GM19351 (cell line): ENCODE measurements around the gene TNXB.
"Not testable (repeated sequence)": the region's sequence is repeated elsewhere in the genome, so short reads cannot be mapped to it uniquely, and the experiment has no call there.

Source experiments
- ATAC-seq: cut with Tn5 transposase; IDR thresholded peaks from one replicate; pipeline ENCODE4 v1.9.1; 2021; ENCODE audit warnings: mild to moderate bottlenecking, moderate library complexity; ENCODE audit not compliant: unreplicated experiment

TNXB gene

GRCh38 chr6:32005991-32006529 lies 103.1 kb downstream of the TNXB start:
- not testable (repeated sequence) for ATAC-seq

- not testable (repeated sequence) for ATAC-seq
Measured at GRCh38 chr6:32005538-32005880, 103.6 kb downstream of the TNXB start.

- not testable (repeated sequence) for ATAC-seq
Measured at GRCh38 chr6:32004864-32005537, 104.1 kb downstream of the TNXB start.

GRCh38 chr6:32004393-32004792 lies 104.7 kb downstream of the TNXB start:
- ATAC-seq = not testable (repeated sequence)

- ATAC-seq = not testable (repeated sequence)
Measured at GRCh38 chr6:32003301-32003700, 105.8 kb downstream of the TNXB start.

GRCh38 chr6:32002546-32003268 lies 106.4 kb downstream of the TNXB start:
- ATAC-seq = not testable (repeated sequence)

GRCh38 chr6:31996385-31996784 lies 112.8 kb downstream of the TNXB start:
- not testable (repeated sequence) for ATAC-seq

- not testable (repeated sequence) for ATAC-seq
Measured at GRCh38 chr6:31994421-31994820, 114.7 kb downstream of the TNXB start.
